ENCODE results near the gene PRKG2. TPM values are rescaled to one million over a fixed set of nuclear protein-coding genes. Genes with fewer than 3 reads are reported as not detected.

Gene PRKG2
- total RNA-seq, 4 donors from 2014 or later = 7.3 to 11.2 (median 8.8) TPM

- intact Hi-C loops (cut with DNase I) = loop anchor here (5.0 kb wide), 1 partner anchor 75 kb away; no protein-coding TSS in a partner anchor
- H3K4me3 ChIP-seq = no peak overlapping the region
- H3K9me3 ChIP-seq = no peaks in the 10 kb centered on the region
- TF ChIP-seq EP300 (IDR thresholded peaks at IDR 0.05) (no peak), POLR2A (IDR thresholded peaks at IDR 0.05; ENCODE audit: low read depth) (no peak), POLR2AphosphoS5 (IDR thresholded peaks at IDR 0.05) (no peak), CTCF (IDR thresholded peaks at IDR 0.05) (no peak)
- DNase-seq (ENCODE audit: extremely low spot score) = no peak
- peak overlapping the region; percentile 34 to 89 (median 68) for H3K27ac ChIP-seq (replicated peaks in 1 of 4)
- H3K4me1 ChIP-seq = peaks cover 2 to 23% (median 20%) of the 10 kb centered on the region in 4 donors
- H3K36me3 ChIP-seq = no peaks in the 10 kb centered on the region
- peaks cover 0 to 7% (median 0%) of the 10 kb centered on the region in 4 donors for H3K27me3 ChIP-seq
- WGBS = 75% methylated on average over 3 of the region's 3 CpGs
Measured at GRCh38 chr4:81211956-81212355, 3.1 kb downstream of the PRKG2 start.

- DNase-seq (ENCODE audit: extremely low spot score) = no peak
- Histone ChIP-seq H3K27me3 (no peaks in the 10 kb centered on the region), H3K4me1 (peaks cover 0 to 36% (median 15%) of the 10 kb centered on the region in 4 donors), H3K36me3 (no peaks in the 10 kb centered on the region), H3K27ac (replicated peaks in 1 of 4) (no peak overlapping the region), H3K4me3 (no peak overlapping the region), H3K9me3 (no peaks in the 10 kb centered on the region)
- TF ChIP-seq EP300 (IDR thresholded peaks at IDR 0.05) (no peak), CTCF (IDR thresholded peaks at IDR 0.05) (no peak), POLR2A (IDR thresholded peaks at IDR 0.05; ENCODE audit: low read depth) (no peak), POLR2AphosphoS5 (IDR thresholded peaks at IDR 0.05) (no peak)
- intact Hi-C loops (cut with DNase I) = no loop called here
- WGBS = 66% methylated on average over 1 of the region's 1 CpG
Measured at GRCh38 chr4:81207828-81208227, 7.2 kb downstream of the PRKG2 start.

- TF ChIP-seq CTCF (IDR thresholded peaks at IDR 0.05) (no peak), EP300 (IDR thresholded peaks at IDR 0.05) (no peak), POLR2A (IDR thresholded peaks at IDR 0.05; ENCODE audit: low read depth) (no peak), POLR2AphosphoS5 (IDR thresholded peaks at IDR 0.05) (no peak)
- Histone ChIP-seq H3K4me1 (peaks cover 0 to 42% (median 26%) of the 10 kb centered on the region in 4 donors), H3K4me3 (no peak overlapping the region), H3K9me3 (no peaks in the 10 kb centered on the region), H3K27ac (replicated peaks in 1 of 4) (no peak overlapping the region), H3K36me3 (no peaks in the 10 kb centered on the region), H3K27me3 (no peaks in the 10 kb centered on the region)
- WGBS = 77% methylated on average over 2 of the region's 2 CpGs
- DNase-seq (ENCODE audit: extremely low spot score) = no peak
- intact Hi-C loops (cut with DNase I) = no loop called here
Measured at GRCh38 chr4:81205302-81205701, 9.7 kb downstream of the PRKG2 start.

- intact Hi-C loops (cut with DNase I) = no loop called here
- no peaks in the 10 kb centered on the region for H3K9me3 ChIP-seq
- WGBS = 74% methylated on average over 9 of the region's 9 CpGs
- peak overlapping the region in 1 of 4 donors; percentile 40 for H3K27ac ChIP-seq (replicated peaks in 1 of 4)
- no peak for DNase-seq (ENCODE audit: extremely low spot score)
- TF ChIP-seq POLR2AphosphoS5 (IDR thresholded peaks at IDR 0.05) = no peak
- TF ChIP-seq EP300 (IDR thresholded peaks at IDR 0.05) = no peak
- no peak for TF ChIP-seq CTCF (IDR thresholded peaks at IDR 0.05)
- TF ChIP-seq POLR2A (IDR thresholded peaks at IDR 0.05; ENCODE audit: low read depth) = no peak
- H3K4me3 ChIP-seq = no peak overlapping the region
- no peaks in the 10 kb centered on the region for H3K27me3 ChIP-seq
- no peaks in the 10 kb centered on the region for H3K36me3 ChIP-seq
- peaks cover 0 to 48% (median 33%) of the 10 kb centered on the region in 4 donors for H3K4me1 ChIP-seq
Measured at GRCh38 chr4:81204571-81204970, 10.5 kb downstream of the PRKG2 start.

- Histone ChIP-seq H3K36me3 (no peaks in the 10 kb centered on the region), H3K27ac (replicated peaks in 1 of 4) (peak overlapping the region; percentile 10 to 76 (median 56)), H3K27me3 (no peaks in the 10 kb centered on the region), H3K4me3 (no peak overlapping the region), H3K4me1 (peaks cover 0 to 82% (median 71%) of the 10 kb centered on the region in 4 donors), H3K9me3 (no peaks in the 10 kb centered on the region)
- TF ChIP-seq EP300 (IDR thresholded peaks at IDR 0.05) = no peak
- TF ChIP-seq CTCF (IDR thresholded peaks at IDR 0.05) = no peak
- TF ChIP-seq POLR2A (IDR thresholded peaks at IDR 0.05; ENCODE audit: low read depth) = no peak
- TF ChIP-seq POLR2AphosphoS5 (IDR thresholded peaks at IDR 0.05) = no peak
- intact Hi-C loops (cut with DNase I) = no loop called here
- DNase-seq (ENCODE audit: extremely low spot score) = no peak
Measured at GRCh38 chr4:81199831-81200230, 15.2 kb downstream of the PRKG2 start.
